ENCODE data around the gene SLC39A10. TPM values are rescaled to one million over a fixed set of nuclear protein-coding genes. Genes with fewer than 3 reads are reported as not detected.
"Not testable (repeated sequence)": the region's sequence is repeated elsewhere in the genome, so short reads cannot be mapped to it uniquely, and the experiment has no call there.

Gene SLC39A10
- total RNA-seq, 2 donors from 2014 or later: 36.1 to 79.1 TPM

DNA sequence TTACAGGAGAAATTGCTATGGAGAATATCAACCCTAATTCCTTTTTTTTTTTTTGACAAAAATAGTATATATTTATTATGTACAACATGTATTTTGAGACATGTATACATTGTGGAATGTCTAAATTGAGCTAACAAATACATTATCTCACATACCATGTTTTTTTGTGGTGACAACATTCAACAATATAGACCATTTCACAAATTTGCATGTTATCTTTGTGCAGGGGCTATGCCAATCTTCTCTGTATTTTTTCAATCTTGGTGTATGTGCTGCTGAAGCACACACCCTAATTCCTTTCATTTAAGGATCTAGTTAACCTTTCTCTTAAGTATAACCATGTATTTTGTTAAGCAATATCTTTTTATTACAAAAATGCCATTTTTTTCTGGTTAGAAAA is 13.2 kb downstream of the SLC39A10 start:
- Mint-ChIP-seq H3K4me3 (no peak overlapping the region), H3K27me3 (no peaks in the 10 kb centered on the region), H3K4me1 (ENCODE audit: low read depth in 2 of 2) (peaks cover 10 to 18% of the 10 kb centered on the region in 2 donors), H3K9me3 (no peaks in the 10 kb centered on the region), H3K27ac (no peak overlapping the region), H3K36me3 (peaks cover 6% of the 10 kb centered on the region)
- ATAC-seq: no peak
- DNase-seq (ENCODE audit: low spot score): no peak

DNA sequence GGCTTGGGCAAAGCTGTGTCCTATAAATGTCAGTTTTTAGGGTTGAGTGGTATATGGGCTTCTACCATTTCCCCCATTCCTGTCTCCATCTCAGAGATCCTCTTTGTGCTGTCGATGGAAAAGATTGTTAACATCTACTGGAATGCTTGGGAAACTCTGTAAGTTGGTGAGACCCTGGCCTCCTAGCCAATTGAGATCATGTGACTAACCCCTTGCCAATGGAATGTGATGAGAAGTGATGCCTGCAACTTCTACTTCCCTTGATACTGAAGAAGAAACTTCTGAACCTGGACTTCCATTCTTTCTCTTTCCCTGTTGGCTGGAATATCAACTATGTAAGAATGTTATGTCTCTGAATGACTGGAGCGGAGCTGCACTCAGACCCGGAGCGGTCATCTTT is 14.5 kb downstream of the SLC39A10 start:
- Mint-ChIP-seq H3K36me3 (peaks cover 6% of the 10 kb centered on the region), H3K9me3 (no peaks in the 10 kb centered on the region), H3K27ac (no peak overlapping the region), H3K27me3 (no peaks in the 10 kb centered on the region), H3K4me1 (ENCODE audit: low read depth in 2 of 2) (peaks cover 10 to 14% of the 10 kb centered on the region in 2 donors), H3K4me3 (no peak overlapping the region)
- no peak for DNase-seq (ENCODE audit: low spot score)
- no peak for ATAC-seq

DNA sequence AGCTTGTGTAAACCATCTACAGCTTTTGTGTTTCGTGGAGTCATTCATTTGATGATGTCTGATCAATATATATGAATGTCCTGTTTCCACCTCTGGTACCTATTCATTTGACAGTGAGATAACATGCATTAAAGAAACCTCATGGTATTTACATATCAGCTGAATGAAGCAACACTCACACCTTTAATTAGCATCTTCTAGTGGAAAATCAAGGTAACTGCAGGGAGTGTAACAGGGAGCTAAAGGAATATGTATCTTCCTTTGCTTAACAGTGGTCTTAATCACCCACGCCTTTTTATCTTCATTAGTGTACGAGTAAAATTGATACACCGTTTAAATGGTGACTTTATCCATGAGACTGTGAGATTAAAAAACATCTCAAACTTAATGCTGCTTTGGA is 15.6 kb downstream of the SLC39A10 start:
- DNase-seq (ENCODE audit: low spot score) (no peak), ATAC-seq (no peak)
- Mint-ChIP-seq H3K4me1 (ENCODE audit: low read depth in 2 of 2) (peaks cover 14 to 19% of the 10 kb centered on the region in 2 donors), H3K27ac (no peak overlapping the region), H3K9me3 (no peaks in the 10 kb centered on the region), H3K4me3 (no peak overlapping the region), H3K27me3 (no peaks in the 10 kb centered on the region), H3K36me3 (peaks cover 6% of the 10 kb centered on the region)

DNA sequence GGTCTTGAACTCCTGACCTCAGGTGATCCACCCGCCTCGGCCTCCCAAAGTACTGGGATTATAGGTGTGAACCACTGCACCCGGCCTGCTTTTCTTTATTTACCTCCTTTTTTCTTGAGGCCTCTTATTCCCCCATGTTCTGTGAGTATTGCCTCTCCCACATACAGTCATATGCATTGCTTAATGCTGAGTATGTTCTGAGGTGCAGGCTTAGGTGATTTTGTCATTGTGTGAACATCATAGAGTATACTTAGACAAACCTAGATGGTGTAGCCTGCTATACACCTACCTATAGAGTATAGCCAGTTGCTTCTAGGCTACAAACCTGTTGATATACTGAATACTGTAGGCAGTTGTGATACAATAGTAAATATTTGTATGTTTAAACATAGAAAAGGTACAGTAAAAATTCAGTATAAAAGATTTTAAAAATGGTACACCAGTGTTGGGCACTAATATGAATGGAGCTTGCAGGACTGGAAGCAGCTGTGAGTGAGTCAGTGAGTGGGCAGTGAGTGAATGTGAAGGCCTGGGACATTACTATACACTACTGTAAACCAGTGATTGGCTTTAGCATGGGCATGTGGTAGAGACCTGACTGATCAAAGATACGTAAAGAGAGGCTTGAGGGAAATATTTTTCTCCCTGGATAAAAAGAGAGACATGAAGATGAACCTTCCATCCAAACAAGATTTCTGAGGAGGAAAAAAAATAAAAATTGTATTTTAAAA is 17.6 kb downstream of the SLC39A10 start:
- ATAC-seq (peak in 1 of 2 donors; percentile 56), DNase-seq (ENCODE audit: low spot score) (no peak)
- H3K4me1 Mint-ChIP-seq (ENCODE audit: low read depth in 2 of 2): peaks cover 17 to 20% of the 10 kb centered on the region in 2 donors
- H3K4me3 Mint-ChIP-seq: no peak overlapping the region
- H3K27ac Mint-ChIP-seq: no peak overlapping the region
- no peaks in the 10 kb centered on the region for H3K9me3 Mint-ChIP-seq
- peaks cover 6% of the 10 kb centered on the region for H3K36me3 Mint-ChIP-seq
- no peaks in the 10 kb centered on the region for H3K27me3 Mint-ChIP-seq

DNA sequence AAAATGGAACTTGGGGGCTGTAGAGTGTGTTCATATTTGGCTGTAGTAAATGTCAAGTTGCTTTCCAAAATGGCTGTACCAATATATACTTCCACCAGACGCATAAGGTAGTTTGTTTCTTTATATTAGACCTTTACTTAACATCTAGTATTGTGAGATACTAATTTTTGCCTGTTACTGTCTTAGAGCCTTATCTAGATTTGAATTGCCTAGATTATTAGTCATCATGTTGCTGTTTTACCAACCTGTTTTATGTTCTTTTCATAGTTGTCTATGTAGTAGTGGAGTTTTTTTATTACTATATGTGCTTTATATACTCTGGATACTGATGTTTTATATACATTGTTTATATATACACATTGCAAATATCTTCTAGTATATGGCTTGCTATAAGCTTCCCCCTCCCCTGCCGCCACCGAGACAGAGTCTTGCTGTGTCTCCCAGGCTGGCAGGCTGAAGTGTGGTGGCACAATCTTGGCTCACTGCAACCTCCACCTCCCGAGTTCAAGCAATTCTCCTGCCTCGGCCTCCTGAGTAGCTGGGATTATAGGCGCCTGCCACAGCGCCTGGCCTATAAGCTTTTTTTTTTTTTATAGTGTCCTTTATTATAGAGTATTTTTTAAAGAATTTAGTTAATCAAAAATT is 18.9 kb downstream of the SLC39A10 start:
- no peaks in the 10 kb centered on the region for H3K9me3 Mint-ChIP-seq
- no peak overlapping the region for H3K27ac Mint-ChIP-seq
- H3K4me3 Mint-ChIP-seq: no peak overlapping the region
- peaks cover 18% of the 10 kb centered on the region for H3K36me3 Mint-ChIP-seq
- H3K27me3 Mint-ChIP-seq: no peaks in the 10 kb centered on the region
- DNase-seq (ENCODE audit: low spot score) (no peak), ATAC-seq (no peak)
- peaks cover 25 to 27% of the 10 kb centered on the region in 2 donors for H3K4me1 Mint-ChIP-seq (ENCODE audit: low read depth in 2 of 2)

DNA sequence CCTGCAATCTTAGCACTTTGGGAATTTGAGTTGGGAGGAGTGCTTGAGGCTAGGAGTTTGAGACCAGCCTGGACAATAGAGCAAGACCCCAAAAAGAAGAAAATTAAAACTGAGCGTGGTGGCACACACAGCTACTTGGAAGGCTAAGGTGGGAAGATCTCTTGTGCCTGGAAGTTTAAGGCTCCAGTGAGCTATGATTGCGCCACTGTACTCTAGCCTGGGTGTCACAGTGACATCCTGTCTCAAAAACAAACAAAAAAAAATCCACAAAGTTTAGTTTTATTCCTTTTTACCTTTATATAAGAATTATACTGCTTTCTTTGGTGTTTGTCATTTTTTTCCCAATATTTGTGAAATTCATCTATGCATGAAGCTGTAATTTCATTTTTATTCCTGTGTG is 20.3 kb downstream of the SLC39A10 start:
- H3K36me3 Mint-ChIP-seq: peaks cover 18% of the 10 kb centered on the region
- H3K4me3 Mint-ChIP-seq: no peak overlapping the region
- no peak for ATAC-seq

DNA sequence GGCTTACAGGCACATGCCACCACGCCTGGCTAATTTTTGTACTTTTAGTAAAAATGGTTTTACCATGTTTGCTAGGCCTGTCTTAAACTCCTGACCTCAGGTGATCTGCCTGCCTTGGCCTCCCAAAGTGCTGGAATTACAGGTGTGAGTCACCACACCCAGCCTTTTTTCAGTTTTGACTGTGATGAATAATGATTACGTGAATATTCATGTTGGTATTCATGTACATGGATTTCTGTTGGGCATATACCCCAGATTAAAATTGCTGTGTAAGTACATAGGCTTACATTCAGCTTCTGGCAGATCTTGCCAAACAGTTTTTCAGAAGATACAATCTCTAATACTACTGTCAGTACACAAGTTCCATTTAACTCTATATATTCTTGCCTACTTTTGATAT is 20.9 kb downstream of the SLC39A10 start:
- ATAC-seq: no peak

More for the DNA sequence above, 20.3 kb downstream of the SLC39A10 start:
- Mint-ChIP-seq H3K27ac (peak overlapping the region in 1 of 2 donors; percentile 33), H3K27me3 (no peaks in the 10 kb centered on the region), H3K4me1 (ENCODE audit: low read depth in 2 of 2) (peaks cover 22 to 33% of the 10 kb centered on the region in 2 donors), H3K9me3 (no peaks in the 10 kb centered on the region)
- no peak for DNase-seq (ENCODE audit: low spot score)

DNA sequence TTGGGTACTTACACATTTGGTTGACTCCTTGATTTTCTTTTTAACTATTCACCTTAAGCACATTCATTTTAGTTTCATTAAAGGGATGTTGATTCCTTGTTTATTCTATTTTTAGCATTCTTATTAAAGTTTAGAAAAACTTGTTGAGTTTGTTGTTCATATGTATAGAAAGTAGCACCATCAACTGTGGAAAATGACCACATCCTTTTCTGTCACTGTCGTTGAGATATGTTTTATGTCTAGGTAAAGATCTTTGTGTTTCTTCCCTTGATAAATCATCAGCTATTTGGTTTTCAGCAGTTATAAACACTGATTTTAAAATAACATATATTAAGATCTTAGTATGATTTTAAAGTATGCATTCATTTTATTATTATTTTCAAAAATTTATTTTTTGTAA is 25.1 kb downstream of the SLC39A10 start:
- no peak overlapping the region for H3K27ac Mint-ChIP-seq
- no peak for ATAC-seq
- no peak overlapping the region for H3K4me3 Mint-ChIP-seq
- DNase-seq (ENCODE audit: low spot score): no peak
- no peaks in the 10 kb centered on the region for H3K9me3 Mint-ChIP-seq
- H3K36me3 Mint-ChIP-seq: peaks cover 25% of the 10 kb centered on the region
- H3K4me1 Mint-ChIP-seq (ENCODE audit: low read depth in 2 of 2): peaks cover 24 to 52% of the 10 kb centered on the region in 2 donors
- no peaks in the 10 kb centered on the region for H3K27me3 Mint-ChIP-seq

More for the DNA sequence above, 20.9 kb downstream of the SLC39A10 start:
- Mint-ChIP-seq H3K4me1 (ENCODE audit: low read depth in 2 of 2) (peaks cover 22 to 35% of the 10 kb centered on the region in 2 donors), H3K36me3 (peaks cover 18% of the 10 kb centered on the region), H3K27me3 (no peaks in the 10 kb centered on the region), H3K4me3 (peak overlapping the region; percentile 36), H3K9me3 (no peaks in the 10 kb centered on the region), H3K27ac (no peak overlapping the region)
- no peak for DNase-seq (ENCODE audit: low spot score)

DNA sequence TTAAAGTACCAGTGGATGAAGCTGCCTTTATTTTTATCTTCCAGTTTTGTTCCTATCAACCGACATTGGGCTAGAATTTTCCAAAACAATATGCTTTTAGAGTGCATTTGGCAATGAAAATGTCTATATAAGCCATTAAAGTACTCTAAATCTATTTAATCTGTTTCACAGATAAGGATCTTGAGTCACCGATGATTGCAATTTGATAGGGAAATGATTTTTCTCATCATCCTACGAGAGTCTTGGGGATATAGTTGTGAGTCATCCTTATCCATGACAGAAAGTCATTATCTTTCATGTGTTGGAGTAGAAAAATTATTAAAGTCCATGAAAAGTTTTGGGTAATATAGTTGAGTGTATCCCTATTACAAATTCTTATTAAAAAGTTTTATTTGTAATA is 26.1 kb downstream of the SLC39A10 start:
- no peak for DNase-seq (ENCODE audit: low spot score)
- no peak for ATAC-seq
- Mint-ChIP-seq H3K4me3 (no peak overlapping the region), H3K36me3 (peaks cover 25% of the 10 kb centered on the region), H3K27ac (no peak overlapping the region), H3K9me3 (no peaks in the 10 kb centered on the region), H3K4me1 (ENCODE audit: low read depth in 2 of 2) (peaks cover 19 to 50% of the 10 kb centered on the region in 2 donors), H3K27me3 (no peaks in the 10 kb centered on the region)

DNA sequence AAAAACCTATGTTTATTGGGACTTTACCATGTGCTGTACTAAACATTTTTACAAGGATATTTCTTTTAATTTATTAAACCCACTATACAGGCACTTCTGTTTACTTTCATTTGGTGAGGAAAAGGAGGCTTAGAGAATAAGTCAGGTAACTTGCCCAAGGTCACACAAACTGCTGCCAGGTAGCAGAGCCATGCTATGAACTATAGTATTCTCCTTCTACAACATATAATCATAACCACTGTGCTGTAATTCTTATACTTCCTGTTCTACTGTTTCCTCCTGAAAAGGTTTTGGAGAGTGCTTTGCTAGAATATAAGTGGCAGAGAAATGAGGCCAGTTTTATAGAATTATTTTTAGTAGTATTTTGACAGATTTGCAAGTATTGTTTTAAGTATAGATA is 29.5 kb downstream of the SLC39A10 start:
- Mint-ChIP-seq H3K4me3 (peak overlapping the region; percentile 34), H3K4me1 (ENCODE audit: low read depth in 2 of 2) (peaks cover 17 to 46% of the 10 kb centered on the region in 2 donors), H3K27ac (peak overlapping the region; percentile 55 to 78), H3K27me3 (no peaks in the 10 kb centered on the region), H3K9me3 (peaks cover 1% of the 10 kb centered on the region), H3K36me3 (peaks cover 27% of the 10 kb centered on the region)
- ATAC-seq: no peak
- no peak for DNase-seq (ENCODE audit: low spot score)

DNA sequence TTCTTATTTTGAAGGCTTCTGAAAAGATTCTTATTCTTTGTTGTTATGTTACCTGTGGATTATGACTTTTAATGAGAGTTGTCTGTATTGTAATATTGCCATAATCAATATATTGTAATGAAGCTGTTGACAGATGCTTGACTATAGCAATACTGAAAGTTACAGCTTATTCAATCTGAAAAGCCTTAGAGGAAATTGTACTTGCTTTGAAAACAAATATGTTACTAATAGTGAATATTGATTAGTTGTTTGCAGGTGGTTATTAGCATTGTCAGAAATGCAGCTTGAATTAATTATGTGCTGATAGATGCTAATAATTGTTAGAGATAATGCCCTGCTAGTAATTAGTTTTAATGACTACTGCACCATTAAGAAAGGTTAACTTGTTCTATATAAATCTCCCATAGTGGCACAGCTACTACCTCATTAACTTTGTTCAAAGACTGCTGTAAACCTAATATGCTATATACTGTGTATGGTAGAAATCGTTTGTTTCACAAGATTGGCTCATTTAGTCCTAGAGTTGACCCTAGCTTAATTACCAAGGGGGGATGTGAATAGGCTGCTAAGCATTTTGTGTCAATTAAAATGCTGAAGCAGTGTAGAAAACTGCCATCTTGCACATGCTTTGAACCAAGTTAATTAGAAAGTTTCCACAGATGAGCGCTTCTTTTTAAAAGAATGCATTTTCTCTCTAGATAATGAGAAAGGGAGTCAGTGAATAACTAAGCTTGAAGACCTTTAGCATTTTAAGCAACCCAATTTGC is 30.5 kb downstream of the SLC39A10 start:
- no peaks in the 10 kb centered on the region for H3K27me3 Mint-ChIP-seq
- peaks cover 4% of the 10 kb centered on the region for H3K9me3 Mint-ChIP-seq
- peaks cover 22 to 49% of the 10 kb centered on the region in 2 donors for H3K4me1 Mint-ChIP-seq (ENCODE audit: low read depth in 2 of 2)
- no peak overlapping the region for H3K4me3 Mint-ChIP-seq
- peak overlapping the region in 1 of 2 donors; percentile 55 for H3K27ac Mint-ChIP-seq
- ATAC-seq: no peak
- DNase-seq (ENCODE audit: low spot score): no peak
- peaks cover 36% of the 10 kb centered on the region for H3K36me3 Mint-ChIP-seq

DNA sequence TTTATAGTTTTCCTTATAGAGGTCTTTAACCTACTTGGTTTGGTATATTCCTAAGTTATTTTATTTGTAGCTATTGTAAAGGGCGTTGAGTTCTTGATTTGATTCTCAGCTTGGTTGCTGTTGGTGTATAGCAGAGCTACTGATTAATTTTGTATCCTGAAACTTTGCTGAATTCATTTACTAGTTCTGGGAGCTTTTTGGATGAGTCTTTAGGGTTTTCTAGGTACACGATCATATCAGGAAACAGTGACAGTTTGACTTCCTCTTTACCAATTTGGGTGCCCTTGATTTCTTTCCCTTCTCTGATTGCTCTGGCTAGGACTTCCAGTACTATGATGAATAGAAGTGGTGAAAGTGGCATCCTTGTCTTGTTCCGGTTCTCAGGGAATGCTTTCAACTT is 35.5 kb downstream of the SLC39A10 start:
- Mint-ChIP-seq H3K36me3 (peaks cover 36% of the 10 kb centered on the region), H3K27ac (peak overlapping the region in 1 of 2 donors; percentile 26), H3K4me3 (peak overlapping the region; percentile 24), H3K4me1 (ENCODE audit: low read depth in 2 of 2) (peaks cover 28 to 37% of the 10 kb centered on the region in 2 donors)
- not testable (repeated sequence) for DNase-seq (ENCODE audit: low spot score); H3K27me3 Mint-ChIP-seq; ATAC-seq; H3K9me3 Mint-ChIP-seq

DNA sequence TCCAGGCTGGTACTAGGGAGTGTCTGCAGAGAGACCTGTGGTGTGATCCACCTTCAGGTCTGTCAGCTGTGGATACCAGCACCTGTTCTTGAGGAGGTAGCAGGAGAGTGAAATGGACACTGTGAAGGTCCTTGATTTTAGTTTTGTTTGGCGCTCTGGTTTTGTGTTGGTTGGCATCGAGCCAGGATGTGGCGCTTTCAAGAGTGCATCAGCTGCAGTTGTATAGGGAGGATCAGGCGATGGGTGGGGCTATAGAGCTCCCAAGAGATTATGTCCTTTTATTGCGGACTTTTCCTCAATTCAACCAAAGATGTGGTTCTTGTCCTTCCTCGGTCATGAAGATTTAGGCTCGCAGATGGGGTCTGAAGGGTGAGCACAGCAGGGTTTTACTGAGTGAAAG is 37.5 kb downstream of the SLC39A10 start:
- ATAC-seq (no peak), DNase-seq (ENCODE audit: low spot score) (no peak)
- H3K4me3 Mint-ChIP-seq: no peak overlapping the region
- no peaks in the 10 kb centered on the region for H3K27me3 Mint-ChIP-seq
- peaks cover 9% of the 10 kb centered on the region for H3K9me3 Mint-ChIP-seq
- H3K27ac Mint-ChIP-seq: peak overlapping the region in 1 of 2 donors; percentile 20
- peaks cover 34 to 51% of the 10 kb centered on the region in 2 donors for H3K4me1 Mint-ChIP-seq (ENCODE audit: low read depth in 2 of 2)
- peaks cover 42% of the 10 kb centered on the region for H3K36me3 Mint-ChIP-seq
